H1 (cell line): ENCODE results near the gene NASP. TPM values are rescaled to one million over a fixed set of nuclear protein-coding genes. Genes with fewer than 3 reads are reported as not detected.

Experiments used
- ASH2L ChIP-seq: fragments of 200-600, 300-600 bp; sonication (generic); IDR thresholded peaks from one replicate; pipeline ENCODE4 v1.7.1; 2017; ENCODE audit warnings: low read length
- CHD2 ChIP-seq: IDR thresholded peaks from 2 replicates; pipeline ENCODE4 v1.6.1; 2012; ENCODE audit warnings: low read length, improper control_type of control experiment
- EGR1 ChIP-seq: IDR thresholded peaks from 2 replicates; pipeline ENCODE4 v1.6.1; 2011; ENCODE audit warnings: low read depth, low read length, borderline replicate concordance
- FOSL1 ChIP-seq: IDR thresholded peaks from 2 replicates; pipeline ENCODE4 v1.6.1; 2011; ENCODE audit warnings: mild to moderate bottlenecking, low read depth, low read length, moderate library complexity; ENCODE audit not compliant: insufficient read depth
- NRF1 ChIP-seq: IDR thresholded peaks from 2 replicates; pipeline ENCODE4 v1.6.1; 2011; ENCODE audit warnings: mild to moderate bottlenecking, low read depth, low read length, improper control_type of control experiment
- SIN3A ChIP-seq, 2 experiments: IDR thresholded peaks in 1 of 2; conservative IDR thresholded peaks in 1 of 2; 2 replicates each; pipeline ENCODE4 v1.6.1; 2011 to 2012; ENCODE audit warnings: low read length in 2 of 2, improper control_type of control experiment in 1 of 2, low read depth in 1 of 2, mild to moderate bottlenecking in 1 of 2
- TAF7 ChIP-seq: optimal IDR thresholded peaks from 2 replicates; pipeline ENCODE3; 2011; ENCODE audit warnings: low read depth, mild to moderate bottlenecking, inconsistent platforms, low read length, moderate library complexity, borderline replicate concordance
- polyA plus RNA-seq, 7 experiments: library from polyadenylated mRNA; depleted of rRNA in 3 of 7; stranded (reverse) in 5 of 7; unstranded in 2 of 7; fragments of >200 nt in 5 of 7; fragments of 200-250 nt in 2 of 7; gene quantifications; 1 replicate in 5 of 7; 2 replicates in 1 of 7; 4 replicates in 1 of 7; pipeline versions ENCODE4 v1.2.1 to v1.2.3, GENCODE V29; 2011 to 2013; ENCODE audit warnings: missing spikeins in 2 of 7, mixed read lengths in 2 of 7
- total RNA-seq: library from RNA; stranded (reverse); fragmentation: NEBNext Ultra II Directional; extraction: Animal tissue kit (Norgen Biotek cat#: 25700); gene quantifications from 2 replicates; pipeline ENCODE4 v1.2.1, GENCODE V29; 2021
- TF ChIP-seq, protein P1 (sequence below): fragments of 300-600 bp; sonication (generic); IDR thresholded peaks from 2 replicates; pipeline ENCODE4 v1.7.1; 2012; ENCODE audit warnings: low read length, moderate library complexity, mild to moderate bottlenecking, inconsistent platforms; ENCODE audit not compliant: insufficient replicate concordance
- TF ChIP-seq, protein P2 (sequence below): IDR thresholded peaks from 2 replicates; pipeline ENCODE4 v1.6.1; 2011; ENCODE audit warnings: low read length, improper control_type of control experiment

The NASP gene
- total and polyA plus RNA-seq, 2 of the 8 experiments (the other 6 are each of a cell fraction or from before 2014, with no cell fraction given): 263 to 647 TPM

DNA sequence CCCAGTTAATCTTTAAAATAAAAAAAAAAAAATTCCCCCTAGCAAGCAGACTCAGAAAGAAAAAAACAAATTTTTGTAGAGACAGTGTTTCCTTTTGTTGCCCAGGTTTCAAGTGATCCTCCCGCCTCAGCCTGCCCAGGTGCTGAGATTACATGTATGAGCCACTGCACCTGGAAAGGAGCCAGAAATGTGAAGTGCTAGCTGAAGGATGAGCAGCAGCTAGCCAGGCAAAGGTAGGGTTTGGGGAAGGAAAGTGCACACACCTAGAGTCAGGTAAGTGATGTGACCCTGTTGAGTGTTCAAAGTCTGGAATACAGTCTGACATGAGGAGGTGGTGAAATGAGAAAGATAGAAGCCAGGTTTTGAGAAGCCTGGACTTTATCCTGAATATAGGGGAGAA lies 31.5 kb upstream of the NASP start (continued):
- TF ChIP-seq, protein P1, sequence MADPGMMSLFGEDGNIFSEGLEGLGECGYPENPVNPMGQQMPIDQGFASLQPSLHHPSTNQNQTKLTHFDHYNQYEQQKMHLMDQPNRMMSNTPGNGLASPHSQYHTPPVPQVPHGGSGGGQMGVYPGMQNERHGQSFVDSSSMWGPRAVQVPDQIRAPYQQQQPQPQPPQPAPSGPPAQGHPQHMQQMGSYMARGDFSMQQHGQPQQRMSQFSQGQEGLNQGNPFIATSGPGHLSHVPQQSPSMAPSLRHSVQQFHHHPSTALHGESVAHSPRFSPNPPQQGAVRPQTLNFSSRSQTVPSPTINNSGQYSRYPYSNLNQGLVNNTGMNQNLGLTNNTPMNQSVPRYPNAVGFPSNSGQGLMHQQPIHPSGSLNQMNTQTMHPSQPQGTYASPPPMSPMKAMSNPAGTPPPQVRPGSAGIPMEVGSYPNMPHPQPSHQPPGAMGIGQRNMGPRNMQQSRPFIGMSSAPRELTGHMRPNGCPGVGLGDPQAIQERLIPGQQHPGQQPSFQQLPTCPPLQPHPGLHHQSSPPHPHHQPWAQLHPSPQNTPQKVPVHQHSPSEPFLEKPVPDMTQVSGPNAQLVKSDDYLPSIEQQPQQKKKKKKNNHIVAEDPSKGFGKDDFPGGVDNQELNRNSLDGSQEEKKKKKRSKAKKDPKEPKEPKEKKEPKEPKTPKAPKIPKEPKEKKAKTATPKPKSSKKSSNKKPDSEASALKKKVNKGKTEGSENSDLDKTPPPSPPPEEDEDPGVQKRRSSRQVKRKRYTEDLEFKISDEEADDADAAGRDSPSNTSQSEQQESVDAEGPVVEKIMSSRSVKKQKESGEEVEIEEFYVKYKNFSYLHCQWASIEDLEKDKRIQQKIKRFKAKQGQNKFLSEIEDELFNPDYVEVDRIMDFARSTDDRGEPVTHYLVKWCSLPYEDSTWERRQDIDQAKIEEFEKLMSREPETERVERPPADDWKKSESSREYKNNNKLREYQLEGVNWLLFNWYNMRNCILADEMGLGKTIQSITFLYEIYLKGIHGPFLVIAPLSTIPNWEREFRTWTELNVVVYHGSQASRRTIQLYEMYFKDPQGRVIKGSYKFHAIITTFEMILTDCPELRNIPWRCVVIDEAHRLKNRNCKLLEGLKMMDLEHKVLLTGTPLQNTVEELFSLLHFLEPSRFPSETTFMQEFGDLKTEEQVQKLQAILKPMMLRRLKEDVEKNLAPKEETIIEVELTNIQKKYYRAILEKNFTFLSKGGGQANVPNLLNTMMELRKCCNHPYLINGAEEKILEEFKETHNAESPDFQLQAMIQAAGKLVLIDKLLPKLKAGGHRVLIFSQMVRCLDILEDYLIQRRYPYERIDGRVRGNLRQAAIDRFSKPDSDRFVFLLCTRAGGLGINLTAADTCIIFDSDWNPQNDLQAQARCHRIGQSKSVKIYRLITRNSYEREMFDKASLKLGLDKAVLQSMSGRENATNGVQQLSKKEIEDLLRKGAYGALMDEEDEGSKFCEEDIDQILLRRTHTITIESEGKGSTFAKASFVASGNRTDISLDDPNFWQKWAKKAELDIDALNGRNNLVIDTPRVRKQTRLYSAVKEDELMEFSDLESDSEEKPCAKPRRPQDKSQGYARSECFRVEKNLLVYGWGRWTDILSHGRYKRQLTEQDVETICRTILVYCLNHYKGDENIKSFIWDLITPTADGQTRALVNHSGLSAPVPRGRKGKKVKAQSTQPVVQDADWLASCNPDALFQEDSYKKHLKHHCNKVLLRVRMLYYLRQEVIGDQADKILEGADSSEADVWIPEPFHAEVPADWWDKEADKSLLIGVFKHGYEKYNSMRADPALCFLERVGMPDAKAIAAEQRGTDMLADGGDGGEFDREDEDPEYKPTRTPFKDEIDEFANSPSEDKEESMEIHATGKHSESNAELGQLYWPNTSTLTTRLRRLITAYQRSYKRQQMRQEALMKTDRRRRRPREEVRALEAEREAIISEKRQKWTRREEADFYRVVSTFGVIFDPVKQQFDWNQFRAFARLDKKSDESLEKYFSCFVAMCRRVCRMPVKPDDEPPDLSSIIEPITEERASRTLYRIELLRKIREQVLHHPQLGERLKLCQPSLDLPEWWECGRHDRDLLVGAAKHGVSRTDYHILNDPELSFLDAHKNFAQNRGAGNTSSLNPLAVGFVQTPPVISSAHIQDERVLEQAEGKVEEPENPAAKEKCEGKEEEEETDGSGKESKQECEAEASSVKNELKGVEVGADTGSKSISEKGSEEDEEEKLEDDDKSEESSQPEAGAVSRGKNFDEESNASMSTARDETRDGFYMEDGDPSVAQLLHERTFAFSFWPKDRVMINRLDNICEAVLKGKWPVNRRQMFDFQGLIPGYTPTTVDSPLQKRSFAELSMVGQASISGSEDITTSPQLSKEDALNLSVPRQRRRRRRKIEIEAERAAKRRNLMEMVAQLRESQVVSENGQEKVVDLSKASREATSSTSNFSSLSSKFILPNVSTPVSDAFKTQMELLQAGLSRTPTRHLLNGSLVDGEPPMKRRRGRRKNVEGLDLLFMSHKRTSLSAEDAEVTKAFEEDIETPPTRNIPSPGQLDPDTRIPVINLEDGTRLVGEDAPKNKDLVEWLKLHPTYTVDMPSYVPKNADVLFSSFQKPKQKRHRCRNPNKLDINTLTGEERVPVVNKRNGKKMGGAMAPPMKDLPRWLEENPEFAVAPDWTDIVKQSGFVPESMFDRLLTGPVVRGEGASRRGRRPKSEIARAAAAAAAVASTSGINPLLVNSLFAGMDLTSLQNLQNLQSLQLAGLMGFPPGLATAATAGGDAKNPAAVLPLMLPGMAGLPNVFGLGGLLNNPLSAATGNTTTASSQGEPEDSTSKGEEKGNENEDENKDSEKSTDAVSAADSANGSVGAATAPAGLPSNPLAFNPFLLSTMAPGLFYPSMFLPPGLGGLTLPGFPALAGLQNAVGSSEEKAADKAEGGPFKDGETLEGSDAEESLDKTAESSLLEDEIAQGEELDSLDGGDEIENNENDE: no peak
- TF ChIP-seq SIN3A (conservative IDR thresholded peaks at IDR 0.05 in 1 of 2, IDR thresholded peaks at IDR 0.05 in 1 of 2; ENCODE audit: low read depth in 1 of 2, low read length in 2 of 2) (no peak), TAF7 (no peak), FOSL1 (no peak), ASH2L (no peak), EGR1 (no peak), NRF1 (no peak), CHD2 (no peak)
- TF ChIP-seq, protein P2, sequence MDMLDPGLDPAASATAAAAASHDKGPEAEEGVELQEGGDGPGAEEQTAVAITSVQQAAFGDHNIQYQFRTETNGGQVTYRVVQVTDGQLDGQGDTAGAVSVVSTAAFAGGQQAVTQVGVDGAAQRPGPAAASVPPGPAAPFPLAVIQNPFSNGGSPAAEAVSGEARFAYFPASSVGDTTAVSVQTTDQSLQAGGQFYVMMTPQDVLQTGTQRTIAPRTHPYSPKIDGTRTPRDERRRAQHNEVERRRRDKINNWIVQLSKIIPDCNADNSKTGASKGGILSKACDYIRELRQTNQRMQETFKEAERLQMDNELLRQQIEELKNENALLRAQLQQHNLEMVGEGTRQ: no peak
